SJSA1 (cell line): ENCODE results near the gene CRYBA1. TPM values are rescaled to one million over a fixed set of nuclear protein-coding genes. Genes with fewer than 3 reads are reported as not detected.
"Not testable (repeated sequence)": the region's sequence is repeated elsewhere in the genome, so short reads cannot be mapped to it uniquely, and the experiment has no call there.

ENCODE experiments used
- DNase-seq, 2 experiments: peaks; one replicate each; pipeline ENCODE4 v3.0.0-alpha.2; 2015 to 2020; ENCODE audit warnings: low spot score in 2 of 2, low read depth in 1 of 2
- H3K27ac ChIP-seq: fragments of 250-450 bp; sonication (Bioruptor Pico); 2 replicates; pipeline ENCODE4 v1.5.1; 2020; ENCODE audit warnings: mild to moderate bottlenecking, moderate library complexity
- H3K27me3 ChIP-seq: fragments of 250-450 bp; sonication (Bioruptor Pico); replicated peaks from 2 replicates; pipeline ENCODE4 v1.5.1; 2020; ENCODE audit warnings: mild to moderate bottlenecking, moderate library complexity
- H3K36me3 ChIP-seq: fragments of 250-450 bp; sonication (Bioruptor Pico); 2 replicates; pipeline ENCODE4 v1.5.1; 2020; ENCODE audit warnings: mild to moderate bottlenecking
- H3K4me1 ChIP-seq: fragments of 250-450 bp; sonication (Bioruptor Pico); replicated peaks from 2 replicates; pipeline ENCODE4 v1.6.1; 2021; ENCODE audit warnings: mild to moderate bottlenecking
- H3K4me3 ChIP-seq: fragments of 250-450 bp; sonication (Bioruptor Pico); 2 replicates; pipeline ENCODE4 v1.5.1; 2020; ENCODE audit warnings: mild to moderate bottlenecking
- H3K9me3 ChIP-seq: fragments of 250-450 bp; sonication (Bioruptor Pico); replicated peaks from 2 replicates; pipeline ENCODE4 v1.5.1; 2020; ENCODE audit warnings: mild to moderate bottlenecking
- total RNA-seq: library from RNA; depleted of rRNA; stranded (reverse); fragments of >200 nt; shearing (Covaris generic); gene quantifications from 2 replicates; pipeline ENCODE4 v1.2.3, GENCODE V29; 2014

The CRYBA1 gene
- total RNA-seq, 1 experiment from 2014 or later: not detected

- Histone ChIP-seq H3K9me3 (no peaks in the 10 kb centered on the region), H3K27me3 (no peaks in the 10 kb centered on the region), H3K4me3 (no peak overlapping the region), H3K36me3 (no peaks in the 10 kb centered on the region), H3K4me1 (peaks cover 3% of the 10 kb centered on the region; the same call in 1 of the 2 replicates), H3K27ac (no peak overlapping the region)
- DNase-seq: no peak
Observed at GRCh38 chr17:29216856-29217255, 29.8 kb upstream of the CRYBA1 start.

GRCh38 chr17:29219378-29220047, 27.1 kb upstream of the CRYBA1 start:
- peak; percentile 61 to 83 for DNase-seq
- no peak overlapping the region for H3K27ac ChIP-seq

GRCh38 chr17:29221338-29221737, 25.3 kb upstream of the CRYBA1 start:
- not testable (repeated sequence) for H3K36me3 ChIP-seq, DNase-seq, H3K27me3 ChIP-seq

More at GRCh38 chr17:29219378-29220047, 27.1 kb upstream of the CRYBA1 start:
- Histone ChIP-seq H3K4me3 (no peak overlapping the region), H3K4me1 (peaks cover 3% of the 10 kb centered on the region; the same call in 1 of the 2 replicates), H3K36me3 (no peaks in the 10 kb centered on the region), H3K9me3 (no peaks in the 10 kb centered on the region), H3K27me3 (no peaks in the 10 kb centered on the region)

DNA sequence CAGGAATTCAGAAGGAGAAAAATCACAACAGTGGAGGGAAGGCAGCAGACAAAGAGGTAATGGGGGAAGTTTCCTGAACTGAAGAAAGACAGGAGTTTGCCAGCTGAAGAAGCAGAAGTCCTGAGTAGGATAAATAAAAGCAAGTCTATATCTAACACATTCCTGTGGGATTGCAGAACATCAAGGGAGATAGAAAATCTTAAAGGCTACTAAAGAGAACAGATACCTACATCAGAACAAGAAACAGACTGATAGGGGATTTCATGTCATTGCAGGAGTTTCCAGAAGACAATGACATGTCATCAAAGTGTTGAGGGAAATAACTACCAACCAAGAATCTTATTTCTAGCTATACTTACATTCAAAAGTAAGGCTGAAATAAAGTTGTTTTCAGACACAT, 21.3 kb upstream of the CRYBA1 start:
- H3K36me3 ChIP-seq: no peaks in the 10 kb centered on the region
- H3K4me3 ChIP-seq: no peak overlapping the region
- H3K27ac ChIP-seq: no peak overlapping the region
- no peaks in the 10 kb centered on the region for H3K9me3 ChIP-seq
- no peak for DNase-seq
- no peaks in the 10 kb centered on the region for H3K27me3 ChIP-seq
- no peaks in the 10 kb centered on the region for H3K4me1 ChIP-seq

More at GRCh38 chr17:29221338-29221737, 25.3 kb upstream of the CRYBA1 start:
- H3K27ac ChIP-seq, H3K4me3 ChIP-seq, H3K9me3 ChIP-seq, H3K4me1 ChIP-seq: not testable (repeated sequence)

DNA sequence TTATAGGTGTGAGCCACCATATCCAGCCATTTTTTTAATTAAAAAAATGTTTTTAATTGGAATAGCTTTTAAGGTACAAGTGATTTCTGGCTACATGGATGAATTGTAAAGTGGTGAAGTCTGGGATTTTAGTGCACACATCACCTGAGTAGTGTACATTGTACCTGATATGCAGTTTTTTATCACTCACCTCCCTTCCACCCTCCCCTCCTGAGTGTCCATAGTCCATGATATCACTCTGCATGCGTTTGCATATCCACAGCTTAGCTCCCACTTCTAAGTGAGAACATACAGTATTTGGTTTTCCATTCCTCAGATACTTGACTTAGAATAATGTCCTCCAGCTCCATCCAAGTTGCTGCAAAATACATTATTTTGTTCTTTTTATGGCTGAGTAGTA, 13.4 kb upstream of the CRYBA1 start:
- H3K27ac ChIP-seq: no peak overlapping the region
- H3K36me3 ChIP-seq: no peaks in the 10 kb centered on the region
- no peaks in the 10 kb centered on the region for H3K4me1 ChIP-seq
- no peaks in the 10 kb centered on the region for H3K9me3 ChIP-seq
- DNase-seq: no peak
- no peak overlapping the region for H3K4me3 ChIP-seq
- no peaks in the 10 kb centered on the region for H3K27me3 ChIP-seq

DNA sequence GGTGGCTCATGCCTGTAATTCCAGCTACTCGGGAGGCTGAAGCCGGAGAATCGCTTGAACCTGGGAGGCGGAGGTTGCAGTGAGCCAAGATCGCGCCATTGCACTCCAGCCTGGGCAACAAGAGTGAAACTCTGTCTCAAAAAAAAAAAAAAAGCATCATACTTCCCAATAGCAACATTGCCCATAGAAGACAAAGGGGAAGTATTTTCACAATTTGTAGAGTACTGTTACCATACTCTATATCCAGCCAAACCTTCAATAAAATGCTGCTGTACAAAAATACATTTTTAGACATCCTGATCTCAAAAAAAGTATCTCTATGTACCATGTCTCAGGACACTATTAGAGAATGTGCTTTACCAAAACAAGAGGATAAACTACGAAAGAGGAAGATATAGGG, 11.7 kb upstream of the CRYBA1 start:
- DNase-seq, H3K9me3 ChIP-seq, H3K4me1 ChIP-seq, H3K27me3 ChIP-seq, H3K4me3 ChIP-seq, H3K27ac ChIP-seq, H3K36me3 ChIP-seq: not testable (repeated sequence)

GRCh38 chr17:29235904-29236303, 10.8 kb upstream of the CRYBA1 start:
- H3K36me3 ChIP-seq: no peaks in the 10 kb centered on the region
- H3K4me1 ChIP-seq: peaks cover 8% of the 10 kb centered on the region
- no peak overlapping the region for H3K27ac ChIP-seq
- H3K9me3 ChIP-seq: no peaks in the 10 kb centered on the region
- DNase-seq: no peak
- H3K4me3 ChIP-seq: no peak overlapping the region
- no peaks in the 10 kb centered on the region for H3K27me3 ChIP-seq

DNA sequence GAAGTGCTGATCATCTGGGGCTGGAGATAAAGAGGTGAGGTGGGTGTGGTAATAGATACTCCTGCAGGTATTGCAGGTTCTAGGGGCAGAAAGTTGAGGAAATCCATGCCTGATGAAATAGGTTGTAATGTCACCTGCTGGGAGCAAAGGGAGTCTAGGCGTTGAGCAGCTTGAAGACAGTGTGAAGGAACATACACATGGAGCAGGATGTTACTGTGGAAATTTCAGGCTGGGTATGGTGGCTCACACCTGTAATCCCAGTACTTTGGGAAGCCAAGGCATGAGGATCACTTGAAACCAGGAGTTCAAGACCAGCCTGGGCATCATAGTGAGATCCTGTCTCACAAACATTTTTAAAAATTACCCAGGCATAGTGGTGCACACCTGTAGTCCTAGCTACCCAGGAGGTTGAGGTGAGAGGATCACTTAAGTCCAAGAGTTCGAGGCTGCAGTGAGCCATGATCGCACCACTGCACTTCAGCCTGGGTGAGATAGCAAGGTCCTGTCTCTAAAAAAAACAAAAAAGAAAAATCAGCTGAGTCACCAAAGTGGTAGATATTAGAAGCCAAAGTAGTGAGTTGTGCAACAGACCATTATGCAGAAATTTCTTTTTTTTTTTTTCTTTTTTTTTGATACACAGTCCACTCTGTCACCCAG, 9.1 kb upstream of the CRYBA1 start:
- no peak overlapping the region for H3K4me3 ChIP-seq
- peaks cover 19% of the 10 kb centered on the region for H3K4me1 ChIP-seq
- H3K36me3 ChIP-seq: no peaks in the 10 kb centered on the region
- H3K27me3 ChIP-seq: no peaks in the 10 kb centered on the region
- no peak for DNase-seq
- H3K27ac ChIP-seq: no peak overlapping the region
- H3K9me3 ChIP-seq: no peaks in the 10 kb centered on the region

- no peak overlapping the region for H3K27ac ChIP-seq
- no peaks in the 10 kb centered on the region; the same call in 1 of the 2 replicates for H3K9me3 ChIP-seq
- no peaks in the 10 kb centered on the region for H3K27me3 ChIP-seq
- H3K36me3 ChIP-seq: no peaks in the 10 kb centered on the region
- H3K4me1 ChIP-seq: peaks cover 19% of the 10 kb centered on the region
- H3K4me3 ChIP-seq: no peak overlapping the region
- no peak for DNase-seq
Observed at GRCh38 chr17:29238133-29238850, 8.4 kb upstream of the CRYBA1 start.

GRCh38 chr17:29240477-29240876, 6.2 kb upstream of the CRYBA1 start:
- H3K36me3 ChIP-seq: no peaks in the 10 kb centered on the region
- peaks cover 19% of the 10 kb centered on the region for H3K4me1 ChIP-seq
- no peak for DNase-seq
- no peaks in the 10 kb centered on the region; the same call in 1 of the 2 replicates for H3K9me3 ChIP-seq
- no peaks in the 10 kb centered on the region for H3K27me3 ChIP-seq
- peak overlapping the region; percentile 56 for H3K27ac ChIP-seq
- H3K4me3 ChIP-seq: no peak overlapping the region

GRCh38 chr17:29240968-29241963, 5.4 kb upstream of the CRYBA1 start:
- no peak overlapping the region for H3K4me3 ChIP-seq
- no peaks in the 10 kb centered on the region for H3K27me3 ChIP-seq
- H3K4me1 ChIP-seq: peaks cover 19% of the 10 kb centered on the region
- H3K9me3 ChIP-seq: no peaks in the 10 kb centered on the region; the same call in 1 of the 2 replicates
- H3K27ac ChIP-seq: peak overlapping the region; percentile 56
- DNase-seq: peak; percentile 78 to 85
- no peaks in the 10 kb centered on the region for H3K36me3 ChIP-seq

DNA sequence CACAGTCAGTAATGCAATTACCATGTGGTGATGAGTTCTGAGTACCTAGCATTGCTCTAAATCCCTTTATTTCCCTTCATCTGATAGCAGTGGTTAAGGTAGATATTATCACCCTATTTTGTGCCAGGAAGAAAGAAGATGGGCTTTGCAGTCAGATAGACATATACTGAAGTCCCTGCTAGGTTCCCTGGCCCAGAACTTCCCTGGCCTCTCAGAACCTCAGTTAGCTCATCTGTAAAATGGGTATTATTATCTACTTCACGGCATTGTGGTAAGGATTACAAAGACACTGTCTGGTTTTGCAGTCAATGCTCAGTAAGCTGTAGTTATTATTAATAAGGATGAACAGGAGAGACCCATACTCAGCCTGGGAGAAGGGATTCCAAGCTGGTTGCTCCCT, 4.6 kb upstream of the CRYBA1 start:
- H3K27me3 ChIP-seq: no peaks in the 10 kb centered on the region
- no peak for DNase-seq
- H3K4me3 ChIP-seq: no peak overlapping the region
- no peaks in the 10 kb centered on the region for H3K36me3 ChIP-seq
- peaks cover 19% of the 10 kb centered on the region for H3K4me1 ChIP-seq
- H3K9me3 ChIP-seq: no peaks in the 10 kb centered on the region; the same call in 1 of the 2 replicates
- no peak overlapping the region for H3K27ac ChIP-seq

- peaks cover 19% of the 10 kb centered on the region for H3K4me1 ChIP-seq
- no peak overlapping the region for H3K4me3 ChIP-seq
- H3K36me3 ChIP-seq: no peaks in the 10 kb centered on the region
- H3K27me3 ChIP-seq: no peaks in the 10 kb centered on the region
- no peaks in the 10 kb centered on the region; the same call in 1 of the 2 replicates for H3K9me3 ChIP-seq
- DNase-seq: no peak
- H3K27ac ChIP-seq: no peak overlapping the region
Observed at GRCh38 chr17:29242790-29243189, 3.9 kb upstream of the CRYBA1 start.
